ENCODE results near the gene ZFP69. TPM values are rescaled to one million over a fixed set of nuclear protein-coding genes. Genes with fewer than 3 reads are reported as not detected.

Gene ZFP69
- total RNA-seq, 4 donors from 2014 or later = 0.92 to 4.8 (median 3.0) TPM

DNA sequence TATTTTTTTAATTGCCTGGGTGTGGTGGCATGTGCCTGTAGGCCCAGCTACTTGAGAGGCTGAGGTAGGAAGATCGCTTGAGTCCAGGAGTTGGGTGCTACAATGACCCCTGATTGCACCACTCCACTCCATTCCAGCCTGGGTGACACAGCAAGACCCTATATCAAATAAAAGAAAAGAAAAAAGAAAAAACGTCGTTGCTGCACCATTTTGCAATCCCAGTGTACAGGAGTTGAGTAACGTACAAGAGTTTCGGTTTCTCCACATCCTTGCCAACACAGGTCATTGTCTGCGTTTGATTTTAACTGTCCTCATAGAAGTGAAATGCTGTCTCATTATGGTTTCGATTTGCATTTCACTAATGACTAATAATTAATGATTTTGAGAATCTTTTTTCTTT lies 62.2 kb downstream of the ZFP69 start:
- no peak overlapping the region for H3K27ac ChIP-seq
- WGBS, 2 donors = 86 to 92% methylated on average over 7 of the region's 7 CpGs
- H3K36me3 ChIP-seq = peaks cover 0 to 7% of the 10 kb centered on the region in 2 donors

More for the DNA sequence above, 62.2 kb downstream of the ZFP69 start:
- no peak for TF ChIP-seq POLR2A (IDR thresholded peaks at IDR 0.05)
- TF ChIP-seq, protein P1, sequence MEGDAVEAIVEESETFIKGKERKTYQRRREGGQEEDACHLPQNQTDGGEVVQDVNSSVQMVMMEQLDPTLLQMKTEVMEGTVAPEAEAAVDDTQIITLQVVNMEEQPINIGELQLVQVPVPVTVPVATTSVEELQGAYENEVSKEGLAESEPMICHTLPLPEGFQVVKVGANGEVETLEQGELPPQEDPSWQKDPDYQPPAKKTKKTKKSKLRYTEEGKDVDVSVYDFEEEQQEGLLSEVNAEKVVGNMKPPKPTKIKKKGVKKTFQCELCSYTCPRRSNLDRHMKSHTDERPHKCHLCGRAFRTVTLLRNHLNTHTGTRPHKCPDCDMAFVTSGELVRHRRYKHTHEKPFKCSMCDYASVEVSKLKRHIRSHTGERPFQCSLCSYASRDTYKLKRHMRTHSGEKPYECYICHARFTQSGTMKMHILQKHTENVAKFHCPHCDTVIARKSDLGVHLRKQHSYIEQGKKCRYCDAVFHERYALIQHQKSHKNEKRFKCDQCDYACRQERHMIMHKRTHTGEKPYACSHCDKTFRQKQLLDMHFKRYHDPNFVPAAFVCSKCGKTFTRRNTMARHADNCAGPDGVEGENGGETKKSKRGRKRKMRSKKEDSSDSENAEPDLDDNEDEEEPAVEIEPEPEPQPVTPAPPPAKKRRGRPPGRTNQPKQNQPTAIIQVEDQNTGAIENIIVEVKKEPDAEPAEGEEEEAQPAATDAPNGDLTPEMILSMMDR (IDR thresholded peaks at IDR 0.05) = no peak
- Histone ChIP-seq H3K4me1 (no peaks in the 10 kb centered on the region), H3K9me3 (no peaks in the 10 kb centered on the region), H3K27me3 (no peaks in the 10 kb centered on the region), H3K4me3 (replicated peaks in 1 of 3) (no peak overlapping the region)
- no peak for DNase-seq
- intact Hi-C loops (cut with DNase I) = no loop called here

Other genes with a start within 250 kb of the ZFP69 start
- not detected for gene TMCO2, start 229.4 kb upstream of the ZFP69 start, total RNA-seq
- gene ZMPSTE24, start 219.1 kb upstream of the ZFP69 start, total RNA-seq = 10 to 100 TPM; 45.1 to 61.7 (median 56.7) TPM
- gene COL9A2, start 160.0 kb upstream of the ZFP69 start, total RNA-seq = 10 to 100 TPM in 2 of 4 donors, 1 to 10 TPM in 2; 6.2 to 21.6 (median 11.7) TPM
- gene SMAP2, start 103.6 kb upstream of the ZFP69 start, total RNA-seq = 10 to 100 TPM; 21.9 to 29.3 (median 26.8) TPM
- 1 to 10 TPM in 1 of 4 donors, under 1 TPM in 1, not detected in 2; 0.40 to 1.0 TPM for gene ZFP69B, start 26.8 kb upstream of the ZFP69 start, total RNA-seq
- 10 to 100 TPM in 3 of 4 donors, 1 to 10 TPM in 1; 6.0 to 14.2 (median 11.2) TPM for gene EXO5, start 31.5 kb downstream of the ZFP69 start, total RNA-seq
- 1 to 10 TPM; 6.2 to 9.3 (median 7.1) TPM for gene ZNF684, start 54.3 kb downstream of the ZFP69 start, total RNA-seq
- 1 to 10 TPM; 2.1 to 4.4 (median 3.5) TPM for gene RIMS3, start 188.4 kb downstream of the ZFP69 start, total RNA-seq
- 100 to 1,000 TPM in 1 of 4 donors, 10 to 100 TPM in 3; 70.5 to 175 (median 96.7) TPM for gene NFYC, start 214.4 kb downstream of the ZFP69 start, total RNA-seq

Data from thyroid gland (tissue), 4 donors.